KMS-11 (cell line): ENCODE results near the gene KLK8.

Experiments
- H2AFZ ChIP-seq: fragments of 200-600 bp; sonication (generic); 2 replicates; pipeline ENCODE4 v1.6.1; 2016; ENCODE audit warnings: antibody characterized with exemption, mixed run types, low read depth
- H3K27ac ChIP-seq: fragments of 200-600 bp; sonication (generic); 2 replicates; pipeline ENCODE4 v1.6.1; 2016; ENCODE audit warnings: mild to moderate bottlenecking, mixed run types
- H3K27me3 ChIP-seq: fragments of 200-600 bp; sonication (generic); 2 replicates; pipeline ENCODE4 v1.6.1; 2017; ENCODE audit warnings: mild to moderate bottlenecking, low read depth, mixed run types, moderate library complexity; ENCODE audit not compliant: insufficient read depth
- H3K36me3 ChIP-seq: fragments of 200-600 bp; sonication (generic); 2 replicates; pipeline ENCODE4 v1.6.1; 2017; ENCODE audit warnings: mild to moderate bottlenecking, mixed run types; ENCODE audit not compliant: insufficient read depth
- H3K4me1 ChIP-seq: fragments of 200-600 bp; sonication (generic); 2 replicates; pipeline ENCODE4 v1.6.1; 2016; ENCODE audit warnings: mild to moderate bottlenecking, low read depth, mixed run types; ENCODE audit not compliant: poor library complexity, severe bottlenecking
- H3K4me2 ChIP-seq: fragments of 200-600 bp; sonication (generic); 2 replicates; pipeline ENCODE4 v1.7.0; 2016; ENCODE audit warnings: mild to moderate bottlenecking, mixed run types
- H3K4me3 ChIP-seq: fragments of 200-600 bp; sonication (generic); IDR thresholded peaks from 2 replicates; pipeline ENCODE4 v1.6.1; 2017; ENCODE audit warnings: low read depth, low read length, mixed read lengths; ENCODE audit not compliant: insufficient read depth
- H3K79me2 ChIP-seq: fragments of 200-600 bp; sonication (generic); 2 replicates; pipeline ENCODE4 v1.6.1; 2016; ENCODE audit warnings: low read depth, mixed run types; ENCODE audit not compliant: insufficient read depth
- H3K9ac ChIP-seq: fragments of 200-600 bp; sonication (generic); 2 replicates; pipeline ENCODE4 v1.6.1; 2016; ENCODE audit warnings: mild to moderate bottlenecking, mixed run types
- H4K20me1 ChIP-seq: fragments of 200-600 bp; sonication (generic); 2 replicates; pipeline ENCODE4 v1.6.1; 2016; ENCODE audit warnings: mild to moderate bottlenecking, mixed run types; ENCODE audit not compliant: insufficient read depth
- TF ChIP-seq, protein P1 (sequence below): fragments of 200-600 bp; sonication (generic); conservative IDR thresholded peaks from 2 replicates; pipeline ENCODE4 v1.6.1; 2017; ENCODE audit warnings: low read depth, mild to moderate bottlenecking, antibody characterized with exemption, low read length, moderate library complexity, mixed read lengths

The KLK8 gene

DNA sequence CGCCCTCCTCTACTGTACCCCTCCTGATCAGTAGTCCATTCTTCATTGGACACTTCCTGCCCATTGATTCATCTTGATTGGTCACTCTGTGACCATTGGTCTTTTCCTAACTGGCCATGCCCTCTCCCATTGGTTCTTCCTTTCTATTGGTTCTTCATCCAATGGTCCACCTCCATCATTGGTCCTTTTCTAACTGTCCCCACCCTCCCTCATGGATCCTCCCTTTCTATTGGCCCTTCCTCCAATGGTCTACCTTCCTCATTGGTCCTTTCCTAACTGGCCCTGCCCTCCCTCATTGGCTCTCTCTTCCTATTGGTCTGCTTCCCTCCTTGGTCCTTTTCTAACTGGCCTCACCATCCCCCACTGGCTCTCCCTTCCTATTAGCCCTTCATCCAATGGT lies 39.2 kb downstream of the KLK8 start:
- Histone ChIP-seq H3K4me3 (no peak overlapping the region), H3K4me2 (no peak overlapping the region), H3K27me3 (no peaks in the 10 kb centered on the region), H2AFZ (no peak overlapping the region), H3K27ac (no peak overlapping the region), H3K79me2 (no peaks in the 10 kb centered on the region), H4K20me1 (no peaks in the 10 kb centered on the region), H3K4me1 (no peaks in the 10 kb centered on the region), H3K36me3 (no peaks in the 10 kb centered on the region), H3K9ac (no peak overlapping the region)
- TF ChIP-seq, protein P1, sequence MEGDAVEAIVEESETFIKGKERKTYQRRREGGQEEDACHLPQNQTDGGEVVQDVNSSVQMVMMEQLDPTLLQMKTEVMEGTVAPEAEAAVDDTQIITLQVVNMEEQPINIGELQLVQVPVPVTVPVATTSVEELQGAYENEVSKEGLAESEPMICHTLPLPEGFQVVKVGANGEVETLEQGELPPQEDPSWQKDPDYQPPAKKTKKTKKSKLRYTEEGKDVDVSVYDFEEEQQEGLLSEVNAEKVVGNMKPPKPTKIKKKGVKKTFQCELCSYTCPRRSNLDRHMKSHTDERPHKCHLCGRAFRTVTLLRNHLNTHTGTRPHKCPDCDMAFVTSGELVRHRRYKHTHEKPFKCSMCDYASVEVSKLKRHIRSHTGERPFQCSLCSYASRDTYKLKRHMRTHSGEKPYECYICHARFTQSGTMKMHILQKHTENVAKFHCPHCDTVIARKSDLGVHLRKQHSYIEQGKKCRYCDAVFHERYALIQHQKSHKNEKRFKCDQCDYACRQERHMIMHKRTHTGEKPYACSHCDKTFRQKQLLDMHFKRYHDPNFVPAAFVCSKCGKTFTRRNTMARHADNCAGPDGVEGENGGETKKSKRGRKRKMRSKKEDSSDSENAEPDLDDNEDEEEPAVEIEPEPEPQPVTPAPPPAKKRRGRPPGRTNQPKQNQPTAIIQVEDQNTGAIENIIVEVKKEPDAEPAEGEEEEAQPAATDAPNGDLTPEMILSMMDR: no peak

DNA sequence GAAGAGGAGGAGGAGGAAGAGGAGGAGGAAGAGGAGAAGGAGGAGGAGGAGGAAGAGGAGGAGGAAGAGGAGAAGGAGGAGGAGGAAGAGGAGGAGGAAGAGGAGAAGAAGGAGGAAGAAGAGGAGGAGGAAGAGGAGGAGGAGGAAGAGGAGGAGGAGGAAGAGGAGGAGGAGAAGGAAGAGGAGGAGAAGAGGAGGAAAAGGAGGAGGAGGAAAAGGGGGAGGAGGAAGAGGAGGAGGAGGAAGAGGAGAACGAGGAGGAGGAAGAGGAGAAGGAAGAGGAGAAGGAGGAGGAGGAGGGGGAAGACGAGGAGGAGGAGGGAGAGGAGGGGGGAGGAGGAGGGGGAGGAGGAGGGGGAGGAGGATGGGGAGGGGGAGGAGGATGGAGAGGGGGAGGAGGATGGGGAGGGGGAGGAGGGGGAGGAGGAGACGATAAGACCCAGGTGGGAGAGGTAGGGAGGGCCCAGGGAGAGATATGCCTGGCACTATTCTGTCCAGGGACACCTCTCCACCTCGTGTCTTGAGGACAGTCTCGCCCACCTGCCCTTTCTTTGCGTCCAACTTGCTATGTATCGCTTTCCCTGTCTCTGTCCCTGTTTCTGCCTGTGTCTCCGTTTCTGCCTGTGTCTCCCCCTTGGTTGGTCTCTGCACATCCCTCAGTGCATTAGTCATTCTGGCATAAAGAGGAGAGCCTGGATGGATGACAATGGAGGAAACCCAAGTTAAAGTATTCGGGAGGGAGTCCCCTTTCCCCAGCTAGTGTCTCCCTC lies 41.5 kb downstream of the KLK8 start:
- no peak overlapping the region for H2AFZ ChIP-seq
- H3K4me2 ChIP-seq: no peak overlapping the region
- no peaks in the 10 kb centered on the region for H3K36me3 ChIP-seq
- H4K20me1 ChIP-seq: no peaks in the 10 kb centered on the region
- H3K9ac ChIP-seq: no peak overlapping the region
- H3K27ac ChIP-seq: no peak overlapping the region
- no peaks in the 10 kb centered on the region for H3K4me1 ChIP-seq
- no peak overlapping the region for H3K4me3 ChIP-seq
- H3K27me3 ChIP-seq: no peaks in the 10 kb centered on the region
- H3K79me2 ChIP-seq: no peaks in the 10 kb centered on the region
- TF ChIP-seq, protein P1: no peak

DNA sequence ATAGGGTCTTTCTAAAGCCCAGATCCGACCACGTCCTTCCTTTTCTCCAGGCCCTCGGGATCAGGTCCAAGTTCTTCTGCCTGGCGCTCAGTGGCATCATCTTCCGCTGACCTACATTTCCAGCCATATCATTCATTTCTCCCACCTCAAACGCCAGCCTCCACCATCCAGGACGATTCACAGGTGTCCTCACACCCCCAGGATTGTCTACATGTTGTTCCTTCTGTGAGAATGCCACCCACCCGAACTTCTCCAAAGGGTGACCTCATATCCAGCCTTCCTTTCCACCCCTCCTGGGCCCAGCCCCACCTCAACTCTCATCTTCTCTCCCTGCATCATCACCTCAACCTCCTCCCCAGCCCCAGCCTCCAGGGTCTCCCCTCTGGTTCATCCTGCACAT lies 43.8 kb downstream of the KLK8 start:
- H3K36me3 ChIP-seq: no peaks in the 10 kb centered on the region
- no peaks in the 10 kb centered on the region for H3K27me3 ChIP-seq
- H3K4me2 ChIP-seq: no peak overlapping the region
- no peak overlapping the region for H3K9ac ChIP-seq
- no peak overlapping the region for H3K4me3 ChIP-seq
- H3K4me1 ChIP-seq: no peaks in the 10 kb centered on the region
- H4K20me1 ChIP-seq: no peaks in the 10 kb centered on the region
- TF ChIP-seq, protein P1: no peak
- H3K79me2 ChIP-seq: no peaks in the 10 kb centered on the region
- no peak overlapping the region for H3K27ac ChIP-seq
- H2AFZ ChIP-seq: no peak overlapping the region

DNA sequence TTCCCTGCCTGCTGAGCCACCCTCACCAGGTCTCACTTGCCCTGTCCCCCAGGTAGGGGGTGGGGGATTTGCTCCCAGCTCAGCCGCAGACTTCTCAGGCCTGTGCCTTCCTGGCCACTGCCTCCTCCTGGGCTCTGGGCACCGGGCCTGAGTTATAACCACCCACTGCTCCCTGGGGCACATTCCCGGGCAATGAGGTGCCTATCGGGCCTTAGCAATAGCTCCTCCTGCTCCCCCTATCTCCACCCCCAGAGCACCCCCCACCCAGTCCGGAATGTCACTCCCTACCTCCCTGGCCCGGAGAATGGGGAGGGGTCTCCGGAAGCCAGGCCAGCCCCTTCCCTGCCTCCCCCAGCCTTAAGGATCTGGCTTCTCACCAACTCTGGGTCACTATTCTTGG lies 48.5 kb downstream of the KLK8 start, which contains the start of gene KLK5:
Gene KLK5 (minus strand): TSS at position 129 of the 400 bp plus-strand sequence. CDS start 381 bp downstream, outside the sequence.
- Histone ChIP-seq H3K79me2 (no peaks in the 10 kb centered on the region), H3K27ac (no peak within 1 kb of the TSS), H3K4me3 (no peak within 1 kb of the TSS), H3K9ac (no peak within 1 kb of the TSS), H3K4me1 (no peaks in the 10 kb centered on the region), H3K27me3 (no peaks in the 10 kb centered on the region), H3K4me2 (no peak within 1 kb of the TSS), H4K20me1 (no peaks in the 10 kb centered on the region), H3K36me3 (no peaks in the 10 kb centered on the region), H2AFZ (no peak within 1 kb of the TSS)
- TF ChIP-seq, protein P1: no peak
